Common myeloid progenitor, CD34-positive (primary cell): ENCODE data around the gene MATN1.

ENCODE experiments used
- CTCF ChIA-PET: fragments of 350-600 bp; sonication (Branson Sonifier 250); formaldehyde crosslinking; loops from one replicate; lab custom pipeline; 2021; ENCODE audit warnings: antibody characterized with exemption; lab: Charles Lee
- POLR2A ChIA-PET: fragments of 350-600 bp; sonication (Branson Sonifier 250); formaldehyde crosslinking; loops from one replicate; lab custom pipeline; 2021; ENCODE audit warnings: antibody characterized with exemption; lab: Charles Lee
- DNase-seq, 3 donors: peaks; one replicate each; pipeline versions ENCODE4 v3.0.0 to v3.0.0-alpha.2; 2013
- H3K27ac ChIP-seq, 2 experiments: 1 replicate in 1 of 2; 2 replicates in 1 of 2; pipeline ENCODE4 v1.7.0; 2013; ENCODE audit warnings: inconsistent platforms in 2 of 2, low read length in 2 of 2, mild to moderate bottlenecking in 2 of 2, low read depth in 1 of 2, moderate library complexity in 1 of 2; ENCODE audit not compliant: severe bottlenecking in 2 of 2, insufficient read depth in 1 of 2, poor library complexity in 1 of 2
- H3K27me3 ChIP-seq, 5 experiments: replicated peaks in 2 of 5; 1 replicate in 3 of 5; 2 replicates in 2 of 5; pipeline versions ENCODE4 v1.6.1 to v1.7.0; 2013; ENCODE audit warnings: low read length in 4 of 5, mild to moderate bottlenecking in 2 of 5, moderate library complexity in 2 of 5, inconsistent platforms in 1 of 5; ENCODE audit not compliant: insufficient read depth in 5 of 5, control insufficient read depth in 4 of 5
- H3K36me3 ChIP-seq, 4 experiments: 1 replicate in 2 of 4; 2 replicates in 2 of 4; pipeline versions ENCODE4 v1.6.1 to v1.7.0; 2013; ENCODE audit warnings: low read length in 3 of 4, control low read depth in 1 of 4, mild to moderate bottlenecking in 1 of 4; ENCODE audit not compliant: control insufficient read depth in 4 of 4, insufficient read depth in 4 of 4
- H3K4me1 ChIP-seq, 4 experiments: 1 replicate in 3 of 4; 2 replicates in 1 of 4; pipeline versions ENCODE4 v1.6.1 to v1.7.1; 2013; ENCODE audit warnings: low read length in 3 of 4, mild to moderate bottlenecking in 3 of 4, control low read depth in 1 of 4, inconsistent platforms in 1 of 4, moderate library complexity in 1 of 4; ENCODE audit not compliant: control insufficient read depth in 4 of 4, insufficient read depth in 4 of 4; ENCODE audit errors: control extremely low read depth in 1 of 4
- H3K4me3 ChIP-seq, 7 experiments: 1 replicate in 4 of 7; 2 replicates in 3 of 7; pipeline versions ENCODE4 v1.5.1 to v1.7.0; 2013; ENCODE audit warnings: mild to moderate bottlenecking in 7 of 7, low read length in 6 of 7, moderate library complexity in 6 of 7, inconsistent platforms in 2 of 7, low read depth in 2 of 7, control low read depth in 1 of 7; ENCODE audit not compliant: insufficient read depth in 4 of 7, control insufficient read depth in 1 of 7; ENCODE audit errors: extremely low read depth in 1 of 7
- H3K9me3 ChIP-seq, 5 experiments: 1 replicate in 4 of 5; 2 replicates in 1 of 5; pipeline versions ENCODE4 v1.6.1 to v1.7.1; 2013; ENCODE audit warnings: low read length in 4 of 5, mild to moderate bottlenecking in 2 of 5, inconsistent platforms in 1 of 5, low read depth in 1 of 5, moderate library complexity in 1 of 5; ENCODE audit not compliant: control insufficient read depth in 4 of 5, insufficient read depth in 2 of 5; ENCODE audit errors: control extremely low read depth in 1 of 5
- WGBS: methylation state at CpG from one replicate; pipeline ENCODE4 v1.1.5; 2013; ENCODE audit not compliant: insufficient coverage; 5-methylcytosine and 5-hydroxymethylcytosine counted together

Gene MATN1

GRCh38 chr1:30765556-30766434 lies 42.4 kb upstream of the MATN1 start:
- POLR2A ChIA-PET: interaction anchor here (1.1 to 4.8 kb wide), 2 partner anchors 9 to 17 kb away, joined by 3 to 119 read pairs; partner anchors contain the start of gene LAPTM5
- no peak overlapping the region for H3K4me3 ChIP-seq

GRCh38 chr1:30764939-30765555 lies 41.7 kb upstream of the MATN1 start:
- ChIA-PET POLR2A (interaction anchor here (1.1 kb wide), 1 partner anchor 16 kb away, joined by 3 read pairs; no protein-coding TSS in a partner anchor), CTCF (interaction anchor here (1.1 to 13.9 kb wide), 7 partner anchors 6 to 45 kb away, joined by 3 to 152 read pairs (median 6); partner anchors contain the start of gene LAPTM5)
- H3K36me3 ChIP-seq: no peaks in the 10 kb centered on the region
- no peak for DNase-seq
- H3K4me1 ChIP-seq: peaks cover 17 to 71% (median 68%) of the 10 kb centered on the region in 4 experiments
- no peak overlapping the region for H3K27ac ChIP-seq
- no peaks in the 10 kb centered on the region for H3K9me3 ChIP-seq
- no peaks in the 10 kb centered on the region for H3K27me3 ChIP-seq
- WGBS: 96% methylated on average over 15 of the region's 18 CpGs
- no peak overlapping the region for H3K4me3 ChIP-seq

More at GRCh38 chr1:30765556-30766434, 42.4 kb upstream of the MATN1 start:
- Histone ChIP-seq H3K27me3 (no peaks in the 10 kb centered on the region), H3K4me1 (peaks cover 12 to 63% (median 61%) of the 10 kb centered on the region in 4 experiments), H3K9me3 (no peaks in the 10 kb centered on the region), H3K27ac (no peak overlapping the region), H3K36me3 (no peaks in the 10 kb centered on the region)
- DNase-seq: peak in 2 of 3 donors; percentile 60 to 70
- CTCF ChIA-PET: interaction anchor here (1.1 to 6.0 kb wide), 4 partner anchors 7 to 46 kb away, joined by 3 to 48 read pairs (median 10); partner anchors contain the start of gene LAPTM5
- WGBS: 96% methylated on average over 11 of the region's 15 CpGs

GRCh38 chr1:30764396-30764795 lies 41.0 kb upstream of the MATN1 start:
- H3K4me1 ChIP-seq: peaks cover 18 to 73% (median 72%) of the 10 kb centered on the region in 4 experiments
- no peak overlapping the region for H3K27ac ChIP-seq
- H3K36me3 ChIP-seq: no peaks in the 10 kb centered on the region
- ChIA-PET POLR2A (no interaction called here), CTCF (interaction anchor here (1.2 to 13.9 kb wide), 5 partner anchors 9 to 21 kb away, joined by 4 to 152 read pairs (median 6); no protein-coding TSS in a partner anchor)
- no peak for DNase-seq
- no peak overlapping the region for H3K4me3 ChIP-seq
- no peaks in the 10 kb centered on the region for H3K9me3 ChIP-seq
- 90% methylated on average over 3 of the region's 5 CpGs for WGBS
- no peaks in the 10 kb centered on the region for H3K27me3 ChIP-seq

- peaks cover 24 to 73% (median 71%) of the 10 kb centered on the region in 4 experiments for H3K4me1 ChIP-seq
- no peaks in the 10 kb centered on the region for H3K27me3 ChIP-seq
- H3K36me3 ChIP-seq: no peaks in the 10 kb centered on the region
- POLR2A ChIA-PET: no interaction called here
- DNase-seq: no peak
- no peak overlapping the region for H3K4me3 ChIP-seq
- H3K27ac ChIP-seq: no peak overlapping the region
- CTCF ChIA-PET: interaction anchor here (1.2 to 13.9 kb wide), 5 partner anchors 13 to 44 kb away, joined by 4 to 152 read pairs (median 6); no protein-coding TSS in a partner anchor
- 48% methylated on average over 9 of the region's 10 CpGs for WGBS
- H3K9me3 ChIP-seq: no peaks in the 10 kb centered on the region
Observed at GRCh38 chr1:30763651-30764248, 40.4 kb upstream of the MATN1 start.

- DNase-seq: no peak
- ChIA-PET POLR2A (no interaction called here), CTCF (interaction anchor here (0.7 to 13.9 kb wide), 8 partner anchors 8 to 44 kb away, joined by 4 to 152 read pairs (median 12); no protein-coding TSS in a partner anchor)
- Histone ChIP-seq H3K27me3 (no peaks in the 10 kb centered on the region), H3K9me3 (no peaks in the 10 kb centered on the region), H3K27ac (no peak overlapping the region), H3K4me3 (no peak overlapping the region), H3K4me1 (peaks cover 23 to 73% (median 71%) of the 10 kb centered on the region in 4 experiments), H3K36me3 (no peaks in the 10 kb centered on the region)
- 93% methylated on average over 6 of the region's 7 CpGs for WGBS
Observed at GRCh38 chr1:30762930-30763650, 39.7 kb upstream of the MATN1 start.

- no peaks in the 10 kb centered on the region for H3K27me3 ChIP-seq
- no peaks in the 10 kb centered on the region for H3K9me3 ChIP-seq
- POLR2A ChIA-PET: no interaction called here
- H3K4me3 ChIP-seq: no peak overlapping the region
- 96% methylated on average over 4 of the region's 6 CpGs for WGBS
- no peaks in the 10 kb centered on the region for H3K36me3 ChIP-seq
- H3K4me1 ChIP-seq: peaks cover 23 to 77% (median 72%) of the 10 kb centered on the region in 4 experiments
- CTCF ChIA-PET: interaction anchor here (0.7 to 13.9 kb wide), 7 partner anchors 8 to 43 kb away, joined by 4 to 152 read pairs (median 13); no protein-coding TSS in a partner anchor
- peak overlapping the region in 1 of 2 experiments; percentile 62 for H3K27ac ChIP-seq
- DNase-seq: no peak
Observed at GRCh38 chr1:30762152-30762929, 39.0 kb upstream of the MATN1 start.
